SHP77 (cell line): ENCODE results near the gene SEC14L5.
A peak's percentile ranks its signal among the peaks of the same experiment; 100 is the strongest.

Source experiments
- DNase-seq, 2 experiments: peaks; one replicate each; lab custom pipeline; 2025; lab: John Stamatoyannopoulos, UW

Gene SEC14L5

GRCh38 chr16:4957720-4958509 lies at the start of gene SEC14L5:
TSS of gene SEC14L5 (plus strand) at chr16:4958330. CDS start at chr16:4959324, 994 bp downstream.
- DNase-seq: peak; percentile 96 to 98

- DNase-seq: no peak
Observed at GRCh38 chr16:4908854-4909401, 49.2 kb upstream of the SEC14L5 start.

- DNase-seq: no peak
Observed at GRCh38 chr16:4909825-4910224, 48.3 kb upstream of the SEC14L5 start.

- DNase-seq: no peak
Observed at GRCh38 chr16:4910828-4911227, 47.3 kb upstream of the SEC14L5 start.

- DNase-seq: no peak
Observed at GRCh38 chr16:4911970-4912386, 46.2 kb upstream of the SEC14L5 start.

GRCh38 chr16:4913130-4913773 lies 44.9 kb upstream of the SEC14L5 start:
- no peak for DNase-seq

- DNase-seq: no peak
Observed at GRCh38 chr16:4913774-4914525, 44.2 kb upstream of the SEC14L5 start.

GRCh38 chr16:4914528-4915225 lies 43.5 kb upstream of the SEC14L5 start:
- no peak for DNase-seq

GRCh38 chr16:4915226-4915761 lies 42.8 kb upstream of the SEC14L5 start:
- no peak for DNase-seq

- no peak for DNase-seq
Observed at GRCh38 chr16:4917117-4917516, 41.0 kb upstream of the SEC14L5 start.

GRCh38 chr16:4918781-4919251 lies 39.3 kb upstream of the SEC14L5 start:
- DNase-seq: no peak

GRCh38 chr16:4920826-4921225 lies 37.3 kb upstream of the SEC14L5 start:
- DNase-seq: no peak

GRCh38 chr16:4922721-4923342 lies 35.3 kb upstream of the SEC14L5 start:
- no peak for DNase-seq

GRCh38 chr16:4923853-4924252 lies 34.3 kb upstream of the SEC14L5 start:
- DNase-seq: no peak

GRCh38 chr16:4924593-4925292 lies 33.4 kb upstream of the SEC14L5 start:
- peak; percentile 26 to 46 for DNase-seq

- DNase-seq: peak in 1 of 2 experiments; percentile 47
Observed at GRCh38 chr16:4925293-4925607, 32.9 kb upstream of the SEC14L5 start.

- no peak for DNase-seq
Observed at GRCh38 chr16:4925791-4926190, 32.3 kb upstream of the SEC14L5 start.

GRCh38 chr16:4926928-4927327 lies 31.2 kb upstream of the SEC14L5 start:
- DNase-seq: no peak

- DNase-seq: no peak
Observed at GRCh38 chr16:4927661-4928060, 30.5 kb upstream of the SEC14L5 start.

GRCh38 chr16:4928227-4928626 lies 29.9 kb upstream of the SEC14L5 start:
- no peak for DNase-seq
